HFFc6 (cell line): ENCODE results near the gene SORD. TPM values are rescaled to one million over a fixed set of nuclear protein-coding genes. Genes with fewer than 3 reads are reported as not detected.

Source experiments
- DNase-seq: peaks from one replicate; pipeline ENCODE4 v3.0.0-alpha.2; 2018
- H3K27ac Mint-ChIP-seq: 2 replicates; pipeline ENCODE4 v1.8.0; 2020; ENCODE audit warnings: mild to moderate bottlenecking, mixed read lengths
- H3K27me3 Mint-ChIP-seq: 2 replicates; pipeline ENCODE4 v1.8.0; 2021; ENCODE audit warnings: mild to moderate bottlenecking, moderate library complexity, mixed read lengths; ENCODE audit not compliant: insufficient read depth
- H3K36me3 Mint-ChIP-seq: 2 replicates; pipeline ENCODE4 v1.8.0; 2021; ENCODE audit warnings: low read depth, mixed read lengths
- H3K4me1 Mint-ChIP-seq: 2 replicates; pipeline ENCODE4 v1.8.0; 2020; ENCODE audit warnings: low read depth, mixed read lengths
- H3K4me3 Mint-ChIP-seq: 2 replicates; pipeline ENCODE4 v1.8.0; 2020; ENCODE audit warnings: mild to moderate bottlenecking, moderate library complexity, mixed read lengths
- H3K9me3 Mint-ChIP-seq: 2 replicates; pipeline ENCODE4 v1.8.0; 2020; ENCODE audit warnings: mild to moderate bottlenecking, mixed read lengths
- total RNA-seq, 6 experiments: library from RNA; stranded (reverse); fragmentation: NEBNext Ultra II Directional; extraction: Animal tissue kit (Norgen Biotek cat#: 25700); gene quantifications; 2 replicates in 1 of 6; 3 replicates in 5 of 6; pipeline ENCODE4 v1.2.3, GENCODE V29; 2021
- TF ChIP-seq, protein P1 (sequence below): fragments of 200-600 bp; sonication (generic); IDR thresholded peaks from 2 replicates; pipeline ENCODE4 v1.5.0; 2021; ENCODE audit warnings: antibody characterized with exemption, mild to moderate bottlenecking

Gene SORD
- total RNA-seq, 6 experiments from 2014 or later: 13.7 to 19.0 (median 16.7) TPM

DNA sequence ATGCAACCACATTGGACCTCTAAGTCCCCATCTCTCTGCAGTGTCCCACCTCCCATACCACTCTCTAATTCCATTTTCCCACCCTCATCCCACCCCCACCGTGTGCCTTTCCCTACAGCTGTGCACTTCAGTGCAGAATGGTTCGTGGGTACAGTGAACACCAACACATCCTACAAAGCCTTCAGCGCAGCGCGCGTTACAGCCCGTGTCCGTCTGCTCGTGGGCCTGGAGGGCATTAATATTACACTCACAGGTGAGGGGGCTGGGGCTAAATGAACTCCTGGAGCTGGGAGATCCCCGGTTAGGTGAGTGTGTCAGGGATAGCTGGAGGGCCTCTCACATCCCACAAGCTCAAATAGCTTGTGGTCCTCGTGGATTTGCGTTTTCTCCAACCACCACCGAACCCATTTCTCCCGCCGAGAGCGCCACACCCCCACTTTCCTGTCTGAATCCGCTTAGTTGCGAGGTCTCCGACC is 93.0 kb downstream of the SORD start:
- no peaks in the 10 kb centered on the region for H3K36me3 Mint-ChIP-seq
- peaks cover 62% of the 10 kb centered on the region for H3K27me3 Mint-ChIP-seq
- H3K4me3 Mint-ChIP-seq: no peak overlapping the region
- no peak overlapping the region for H3K27ac Mint-ChIP-seq
- H3K9me3 Mint-ChIP-seq: no peaks in the 10 kb centered on the region
- TF ChIP-seq, protein P1, sequence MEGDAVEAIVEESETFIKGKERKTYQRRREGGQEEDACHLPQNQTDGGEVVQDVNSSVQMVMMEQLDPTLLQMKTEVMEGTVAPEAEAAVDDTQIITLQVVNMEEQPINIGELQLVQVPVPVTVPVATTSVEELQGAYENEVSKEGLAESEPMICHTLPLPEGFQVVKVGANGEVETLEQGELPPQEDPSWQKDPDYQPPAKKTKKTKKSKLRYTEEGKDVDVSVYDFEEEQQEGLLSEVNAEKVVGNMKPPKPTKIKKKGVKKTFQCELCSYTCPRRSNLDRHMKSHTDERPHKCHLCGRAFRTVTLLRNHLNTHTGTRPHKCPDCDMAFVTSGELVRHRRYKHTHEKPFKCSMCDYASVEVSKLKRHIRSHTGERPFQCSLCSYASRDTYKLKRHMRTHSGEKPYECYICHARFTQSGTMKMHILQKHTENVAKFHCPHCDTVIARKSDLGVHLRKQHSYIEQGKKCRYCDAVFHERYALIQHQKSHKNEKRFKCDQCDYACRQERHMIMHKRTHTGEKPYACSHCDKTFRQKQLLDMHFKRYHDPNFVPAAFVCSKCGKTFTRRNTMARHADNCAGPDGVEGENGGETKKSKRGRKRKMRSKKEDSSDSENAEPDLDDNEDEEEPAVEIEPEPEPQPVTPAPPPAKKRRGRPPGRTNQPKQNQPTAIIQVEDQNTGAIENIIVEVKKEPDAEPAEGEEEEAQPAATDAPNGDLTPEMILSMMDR: no peak
- peaks cover 16% of the 10 kb centered on the region for H3K4me1 Mint-ChIP-seq
- no peak for DNase-seq

DNA sequence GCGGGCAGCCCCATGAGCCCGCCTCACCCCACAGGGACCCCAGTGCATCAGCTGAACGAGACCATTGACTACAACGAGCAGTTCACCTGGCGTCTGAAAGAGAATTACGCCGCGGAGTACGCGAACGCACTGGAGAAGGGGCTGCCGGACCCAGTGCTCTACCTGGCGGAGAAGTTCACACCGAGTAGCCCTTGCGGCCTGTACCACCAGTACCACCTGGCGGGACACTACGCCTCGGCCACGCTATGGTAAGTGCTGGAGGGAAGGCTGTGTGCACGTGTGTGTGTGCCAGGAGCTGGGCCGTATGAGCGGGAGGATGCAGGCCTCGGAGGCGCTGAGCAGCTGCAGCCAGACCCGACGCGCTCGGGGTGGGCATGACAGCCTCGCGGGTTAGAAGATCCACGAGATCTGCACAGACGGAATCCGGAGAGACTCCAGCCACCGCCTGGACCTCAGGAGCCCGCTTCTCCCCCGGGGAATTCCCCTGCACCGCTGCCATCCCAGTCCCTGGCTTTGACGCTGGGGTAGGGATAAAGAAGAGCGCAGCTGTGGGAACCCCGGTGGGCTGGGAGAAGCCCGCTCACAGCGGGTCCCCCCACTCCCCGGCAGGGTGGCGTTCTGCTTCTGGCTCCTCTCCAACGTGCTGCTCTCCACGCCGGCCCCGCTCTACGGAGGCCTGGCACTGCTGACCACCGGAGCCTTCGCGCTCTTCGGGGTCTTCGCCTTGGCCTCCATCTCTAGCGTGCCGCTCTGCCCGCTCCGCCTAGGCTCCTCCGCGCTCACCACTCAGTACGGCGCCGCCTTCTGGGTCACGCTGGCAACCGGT is 93.7 kb downstream of the SORD start:
- H3K27me3 Mint-ChIP-seq: peaks cover 61% of the 10 kb centered on the region

DNA sequence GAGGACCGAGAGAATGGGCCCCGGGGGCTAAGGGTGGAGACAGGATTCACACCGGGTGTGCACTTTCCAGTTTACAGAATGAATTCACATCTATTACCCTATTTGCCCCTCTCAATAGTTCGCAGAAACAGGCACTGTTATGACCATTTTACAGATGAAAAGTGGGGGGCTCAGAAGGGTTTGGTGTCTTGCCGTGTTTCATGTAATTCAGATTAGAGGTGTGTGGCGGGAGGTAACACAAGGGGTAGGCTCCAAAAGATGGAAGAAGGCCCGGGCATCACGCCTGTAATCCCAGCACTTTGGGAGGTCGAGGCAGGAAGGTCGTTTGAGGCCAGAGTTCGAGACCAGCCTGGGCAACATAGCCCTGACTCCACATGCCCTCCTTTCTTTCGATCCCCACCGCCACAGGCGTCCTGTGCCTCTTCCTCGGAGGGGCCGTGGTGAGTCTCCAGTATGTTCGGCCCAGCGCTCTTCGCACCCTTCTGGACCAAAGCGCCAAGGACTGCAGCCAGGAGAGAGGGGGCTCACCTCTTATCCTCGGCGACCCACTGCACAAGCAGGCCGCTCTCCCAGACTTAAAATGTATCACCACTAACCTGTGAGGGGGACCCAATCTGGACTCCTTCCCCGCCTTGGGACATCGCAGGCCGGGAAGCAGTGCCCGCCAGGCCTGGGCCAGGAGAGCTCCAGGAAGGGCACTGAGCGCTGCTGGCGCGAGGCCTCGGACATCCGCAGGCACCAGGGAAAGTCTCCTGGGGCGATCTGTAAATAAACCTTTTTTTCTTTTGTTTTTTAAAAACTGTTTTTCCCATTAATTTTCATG is 94.5 kb downstream of the SORD start:
- Mint-ChIP-seq H3K9me3 (no peaks in the 10 kb centered on the region), H3K27ac (no peak overlapping the region), H3K36me3 (no peaks in the 10 kb centered on the region), H3K4me3 (no peak overlapping the region), H3K27me3 (peaks cover 53% of the 10 kb centered on the region), H3K4me1 (peaks cover 25% of the 10 kb centered on the region)
- TF ChIP-seq, protein P1: no peak
- DNase-seq: no peak

More for the DNA sequence above, 93.7 kb downstream of the SORD start:
- peaks cover 22% of the 10 kb centered on the region for H3K4me1 Mint-ChIP-seq
- H3K27ac Mint-ChIP-seq: no peak overlapping the region
- DNase-seq: no peak
- no peaks in the 10 kb centered on the region for H3K9me3 Mint-ChIP-seq
- TF ChIP-seq, protein P1: no peak
- no peak overlapping the region for H3K4me3 Mint-ChIP-seq
- H3K36me3 Mint-ChIP-seq: no peaks in the 10 kb centered on the region

DNA sequence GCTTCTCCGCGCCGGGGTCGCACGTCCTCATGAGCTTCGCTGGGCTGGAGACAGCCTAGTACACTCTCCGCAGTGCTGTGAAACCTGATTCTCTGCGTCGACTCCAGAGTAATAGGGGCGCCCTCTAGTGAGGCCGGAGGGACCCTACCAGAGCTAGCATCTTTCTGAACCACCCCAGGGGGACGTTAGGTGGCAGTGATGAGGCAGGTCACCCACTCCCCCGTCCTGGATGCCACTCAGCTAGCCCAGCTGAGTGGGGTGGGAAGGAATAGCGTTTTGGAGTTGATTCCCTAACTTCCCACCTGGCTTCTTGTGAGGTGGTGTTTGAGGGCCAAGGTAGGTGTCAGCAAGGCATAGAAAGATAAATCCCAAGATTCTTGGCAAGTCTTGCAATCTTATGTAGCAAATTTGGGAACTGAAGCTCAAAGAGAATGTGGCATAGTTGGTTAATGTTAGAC is 95.2 kb downstream of the SORD start:
- no peaks in the 10 kb centered on the region for H3K36me3 Mint-ChIP-seq
- H3K9me3 Mint-ChIP-seq: no peaks in the 10 kb centered on the region
- no peak overlapping the region for H3K27ac Mint-ChIP-seq
- peaks cover 47% of the 10 kb centered on the region for H3K27me3 Mint-ChIP-seq
- DNase-seq: peak; percentile 82
- no peak overlapping the region for H3K4me3 Mint-ChIP-seq
- TF ChIP-seq, protein P1: peak; percentile 93
- H3K4me1 Mint-ChIP-seq: peaks cover 25% of the 10 kb centered on the region

DNA sequence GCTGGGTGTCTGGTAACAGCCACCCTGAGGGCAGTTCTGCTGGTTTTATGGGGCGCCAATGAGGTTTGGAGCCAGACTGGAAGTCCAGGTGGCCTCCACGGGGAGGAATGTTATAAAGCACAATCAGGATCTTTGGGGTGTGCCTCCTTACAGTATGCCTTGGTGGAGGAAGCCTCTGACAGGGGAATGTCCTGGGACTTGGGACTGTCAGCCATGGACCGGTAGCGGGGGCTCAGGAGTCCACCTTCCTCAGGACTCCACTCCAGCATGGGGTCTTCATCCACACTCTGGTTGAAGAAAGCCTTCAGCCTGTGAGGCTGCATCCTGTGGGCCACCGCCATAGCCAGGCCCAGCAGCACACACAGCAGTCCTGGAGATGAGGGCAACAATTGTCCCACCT is 96.0 kb downstream of the SORD start:
- peaks cover 25% of the 10 kb centered on the region for H3K4me1 Mint-ChIP-seq
- H3K36me3 Mint-ChIP-seq: no peaks in the 10 kb centered on the region
- no peak for DNase-seq
- peaks cover 38% of the 10 kb centered on the region for H3K27me3 Mint-ChIP-seq
- no peak overlapping the region for H3K27ac Mint-ChIP-seq
- H3K9me3 Mint-ChIP-seq: no peaks in the 10 kb centered on the region
- no peak overlapping the region for H3K4me3 Mint-ChIP-seq
- TF ChIP-seq, protein P1: no peak
